Right forelimb (tissue), 1 donor: ENCODE results near the gene CHIA.
A peak's percentile ranks its signal among the peaks of the same experiment; 100 is the strongest.
"Not testable (repeated sequence)": the region's sequence is repeated elsewhere in the genome, so short reads cannot be mapped to it uniquely, and the experiment has no call there.

Experiments used
- DNase-seq: peaks from one replicate; pipeline ENCODE4 v3.0.0-alpha.2; 2018

CHIA gene

DNA sequence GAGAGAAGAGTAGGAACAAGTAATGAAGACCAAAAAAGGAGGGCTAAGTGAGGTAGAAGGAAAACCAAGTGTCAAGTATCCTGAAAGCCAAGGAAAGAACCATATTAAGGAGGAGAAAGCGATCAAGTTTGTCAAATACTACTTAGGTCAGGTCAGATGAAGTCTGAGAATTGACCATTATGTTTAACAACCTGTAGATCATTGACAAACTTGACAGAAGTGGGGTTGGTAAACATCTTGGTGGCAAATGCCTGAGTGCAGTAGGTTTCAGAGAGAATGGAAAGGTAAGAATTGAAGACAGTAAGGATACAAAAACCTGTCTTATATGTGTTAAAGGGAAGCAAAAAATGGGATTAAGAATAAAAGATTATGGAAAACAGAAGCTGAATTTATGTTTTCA lies 3.7 kb upstream of the CHIA start:
- no peak for DNase-seq

- DNase-seq: no peak
Measured at GRCh38 chr1:111289371-111289770, 1.3 kb upstream of the CHIA start.

DNA sequence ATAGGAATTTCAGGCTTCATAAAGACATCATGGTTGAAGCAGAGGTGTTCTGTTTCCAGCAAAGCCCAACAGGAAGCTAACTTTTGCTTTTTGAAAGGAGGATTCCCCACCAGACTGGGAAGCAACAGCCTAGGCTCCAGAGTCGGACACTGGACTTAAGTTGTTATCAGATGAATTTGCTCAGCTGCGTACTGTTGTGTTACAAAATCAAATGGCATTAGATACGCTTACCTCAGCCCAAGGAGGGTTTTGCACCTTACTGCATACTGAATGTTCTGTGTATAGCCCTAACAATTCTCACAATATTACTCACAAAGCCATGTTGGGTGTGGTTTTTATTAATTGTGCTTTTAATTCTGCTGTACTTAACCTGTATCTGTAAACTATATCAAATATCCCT lies 547 bp upstream of the CHIA start:
- no peak for DNase-seq

DNA sequence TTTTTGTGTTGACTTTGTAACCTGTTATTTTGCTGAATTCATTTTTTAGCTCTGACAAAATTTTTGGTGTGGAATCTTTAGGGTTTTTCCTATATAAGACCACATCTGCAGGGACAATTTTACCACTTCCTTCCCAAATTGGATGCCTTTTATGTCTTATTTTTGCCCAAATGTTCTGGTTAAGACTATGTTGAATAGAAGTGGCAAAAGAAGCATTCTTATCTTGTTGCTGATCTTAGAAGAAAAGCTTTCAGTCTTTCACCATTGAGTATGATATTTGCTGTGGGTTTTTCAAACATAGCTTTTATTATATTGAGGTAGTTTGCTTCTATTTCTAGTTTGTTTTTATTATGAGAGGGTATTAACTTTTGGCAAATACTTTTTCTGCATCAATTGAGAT lies 3.7 kb downstream of the CHIA start:
- DNase-seq: no peak

DNA sequence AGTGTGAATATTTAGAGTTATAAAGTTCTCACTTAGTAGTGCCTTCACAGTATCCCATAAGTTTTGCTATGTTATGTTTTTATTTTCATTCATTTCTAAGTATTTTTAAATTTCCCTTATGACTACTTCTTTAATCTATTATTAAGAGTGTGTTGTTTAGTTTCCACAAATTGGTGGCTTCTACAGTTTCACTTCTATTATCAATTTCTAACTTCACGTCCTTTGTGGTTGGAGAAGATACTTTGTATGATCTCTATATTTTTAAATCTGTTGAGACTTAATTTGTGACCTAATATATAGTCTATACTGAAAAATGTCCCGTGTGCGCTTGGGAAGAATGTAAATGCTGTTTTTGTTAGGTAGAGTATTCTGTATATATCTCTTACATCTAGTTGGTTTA lies 11.7 kb downstream of the CHIA start:
- no peak for DNase-seq

DNA sequence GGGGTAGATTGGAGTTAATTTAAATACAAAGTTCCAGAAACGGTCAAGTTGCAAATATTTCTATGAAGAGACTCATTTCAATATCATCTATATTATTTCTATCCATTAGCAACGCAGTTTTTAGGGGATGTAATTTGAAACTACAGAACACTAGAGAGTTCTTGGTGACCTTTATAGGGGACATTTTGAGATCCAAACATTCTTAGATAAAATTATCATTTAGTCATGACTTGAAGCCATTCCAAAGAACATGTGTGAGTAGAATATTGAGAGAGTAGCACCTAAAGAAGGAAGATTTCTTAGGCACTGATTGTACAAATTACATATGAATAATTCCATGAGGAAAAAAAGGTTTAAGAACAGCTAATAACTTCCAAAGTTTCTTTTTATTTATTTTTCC lies 19.0 kb downstream of the CHIA start:
- DNase-seq: no peak

- DNase-seq: no peak
Measured at GRCh38 chr1:111318523-111318922, 27.9 kb downstream of the CHIA start.

DNA sequence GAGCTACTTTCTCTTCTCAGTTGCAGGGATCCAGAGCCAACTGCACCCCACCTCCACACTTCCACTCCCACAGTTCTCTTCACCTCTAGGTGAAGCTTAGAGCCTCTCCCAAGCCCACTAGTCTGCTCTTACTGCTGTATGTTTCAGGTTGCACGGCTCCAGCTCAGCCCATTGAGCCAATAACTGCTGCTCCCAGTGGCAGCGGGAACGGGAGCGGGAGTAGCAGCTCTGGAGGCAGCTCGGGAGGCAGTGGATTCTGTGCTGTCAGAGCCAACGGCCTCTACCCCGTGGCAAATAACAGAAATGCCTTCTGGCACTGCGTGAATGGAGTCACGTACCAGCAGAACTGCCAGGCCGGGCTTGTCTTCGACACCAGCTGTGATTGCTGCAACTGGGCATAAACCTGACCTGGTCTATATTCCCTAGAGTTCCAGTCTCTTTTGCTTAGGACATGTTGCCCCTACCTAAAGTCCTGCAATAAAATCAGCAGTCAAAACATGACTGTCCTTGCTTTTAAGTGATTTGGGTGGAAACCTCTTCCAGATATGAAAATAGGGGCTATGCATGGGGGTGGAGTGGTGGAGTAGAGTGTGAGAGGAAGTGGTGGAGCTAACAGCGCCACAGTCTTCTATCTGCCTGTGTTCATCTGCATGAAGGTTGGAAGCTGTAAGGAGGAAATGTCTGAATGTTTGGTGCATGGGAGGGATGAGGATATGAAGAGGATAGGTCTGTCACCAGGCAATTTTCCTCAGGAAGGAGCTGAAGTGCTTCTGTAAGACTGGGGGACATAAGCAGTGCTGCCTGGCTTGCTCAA lies 29.6 kb downstream of the CHIA start:
- DNase-seq: no peak

- DNase-seq: no peak
Measured at GRCh38 chr1:111323231-111323630, 32.6 kb downstream of the CHIA start.

- no peak for DNase-seq
Measured at GRCh38 chr1:111332190-111332589, 41.5 kb downstream of the CHIA start.

DNA sequence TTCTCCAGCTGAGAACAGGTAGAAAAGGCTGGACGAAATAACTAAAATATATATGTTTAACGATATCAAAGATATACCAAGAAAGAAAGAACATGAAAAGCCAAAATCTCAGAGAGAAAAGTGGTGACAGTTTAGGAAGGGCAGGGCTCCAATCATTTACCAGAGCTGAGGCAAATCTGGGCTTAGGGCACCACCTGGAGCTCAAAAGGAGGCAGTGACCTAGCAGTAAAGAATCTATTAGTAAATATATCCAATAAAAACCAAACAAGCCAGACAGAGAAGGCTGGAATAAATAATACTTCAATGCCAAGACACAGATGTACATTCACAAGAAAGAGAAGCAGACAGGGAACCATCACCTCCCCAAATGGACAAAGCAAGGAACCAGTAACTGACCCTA lies 43.5 kb downstream of the CHIA start:
- no peak for DNase-seq

DNA sequence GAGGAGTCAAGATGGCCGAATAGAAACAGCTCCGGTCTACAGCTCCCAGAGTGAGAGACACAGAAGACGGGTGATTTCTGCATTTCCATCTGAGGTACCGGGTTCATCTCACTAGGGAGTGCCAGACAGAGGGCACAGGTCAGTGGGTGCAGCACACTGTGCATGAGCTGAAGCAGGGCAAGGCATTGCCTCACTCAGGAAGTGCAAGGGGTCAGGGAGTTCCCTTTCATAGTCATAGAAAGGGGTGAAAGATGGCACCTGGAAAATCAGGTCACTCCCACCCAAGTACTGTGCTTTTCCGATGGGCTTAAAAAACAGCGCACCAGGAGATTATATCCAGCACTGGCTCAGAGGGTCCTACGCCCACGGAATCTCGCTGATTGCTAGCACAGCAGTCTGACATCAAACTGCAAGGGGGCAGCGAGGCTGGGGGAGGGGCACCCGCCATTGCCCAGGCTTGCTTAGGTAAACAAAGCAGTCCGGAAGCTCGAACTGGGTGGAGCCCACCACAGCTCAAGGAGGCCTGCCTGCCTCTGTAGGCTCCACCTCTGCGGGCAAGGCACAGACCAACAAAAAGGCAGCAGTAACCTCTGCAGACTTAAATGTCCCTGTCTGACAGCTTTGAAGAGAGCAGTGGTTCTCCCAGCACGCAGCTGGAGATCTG lies 44.7 kb downstream of the CHIA start:
- not testable (repeated sequence) for DNase-seq

DNA sequence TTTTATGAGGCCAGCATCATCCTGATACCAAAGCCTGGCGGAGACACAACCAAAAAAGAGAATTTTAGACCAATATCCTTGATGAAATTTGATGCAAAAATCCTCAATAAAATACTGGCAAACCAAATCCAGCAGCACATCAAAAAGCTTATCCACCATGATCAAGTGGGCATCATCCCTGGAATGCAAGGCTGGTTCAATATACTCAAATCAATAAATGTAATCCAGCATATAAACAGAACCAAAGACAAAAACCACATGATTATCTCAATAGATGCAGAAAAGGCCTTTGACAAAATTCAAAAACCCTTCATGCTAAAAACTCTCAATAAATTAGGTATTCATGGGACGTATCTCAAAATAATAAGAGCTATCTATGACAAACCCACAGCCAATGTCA lies 48.2 kb downstream of the CHIA start:
- not testable (repeated sequence) for DNase-seq

GRCh38 chr1:111346089-111346885 lies 55.6 kb downstream of the CHIA start:
- peak; percentile 84 for DNase-seq

DNA sequence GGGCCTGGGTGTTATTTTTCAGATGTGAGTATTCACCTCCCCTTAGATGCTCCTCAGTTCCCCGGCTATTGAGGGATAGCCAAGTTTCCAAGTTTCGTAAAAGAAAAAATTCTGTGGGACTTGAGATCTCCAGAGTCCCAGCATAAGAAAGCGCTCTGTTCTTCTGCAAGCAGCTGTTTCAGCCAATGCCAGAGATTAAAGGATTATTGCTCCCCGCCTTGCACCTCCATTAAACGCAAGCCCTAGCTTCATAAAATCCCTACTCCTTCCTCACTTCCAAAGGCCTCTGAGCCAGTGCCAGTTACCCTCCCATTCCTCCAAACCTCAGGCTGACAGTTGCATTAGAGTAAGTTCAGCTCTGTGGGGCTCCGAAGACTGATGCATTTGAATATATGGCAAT lies 56.4 kb downstream of the CHIA start:
- DNase-seq: no peak

DNA sequence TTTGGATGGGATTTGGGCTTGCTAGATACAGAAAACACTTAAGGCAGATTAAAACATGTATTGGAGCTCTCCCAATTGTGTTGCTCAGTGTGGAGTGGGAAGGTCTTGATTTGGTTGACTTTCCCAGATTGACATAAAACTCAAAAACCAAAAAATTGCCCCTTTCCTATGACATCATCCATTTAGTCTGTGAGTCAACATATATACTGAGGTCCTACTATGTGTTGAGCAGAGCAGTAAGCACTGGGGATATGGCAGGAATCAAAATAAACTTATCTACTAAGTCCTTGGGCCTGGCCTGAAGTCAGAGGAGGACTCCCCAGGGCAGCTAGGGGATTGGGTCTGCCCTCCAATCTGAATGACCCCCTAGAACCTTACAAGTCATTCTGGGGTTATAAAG lies 61.0 kb downstream of the CHIA start:
- DNase-seq: no peak

DNA sequence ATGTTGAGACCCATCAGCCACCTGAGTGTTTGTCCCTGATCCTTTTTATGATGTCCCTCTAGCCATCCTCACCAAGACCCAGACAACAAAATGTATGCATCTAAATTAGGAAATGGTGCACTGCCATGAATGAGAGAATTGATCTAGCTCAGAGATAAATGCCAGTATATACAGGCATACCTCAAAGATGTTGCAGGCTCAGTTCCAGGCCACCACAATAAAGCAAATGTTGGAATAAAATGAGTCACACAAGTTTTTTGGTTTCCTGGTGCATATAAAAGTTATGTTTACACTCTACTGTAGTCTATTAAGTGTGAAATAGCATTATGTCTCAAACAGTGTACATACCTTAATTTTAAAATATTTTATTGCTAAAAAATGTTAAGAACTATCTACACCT lies 63.9 kb downstream of the CHIA start:
- DNase-seq: no peak

GRCh38 chr1:111358964-111359363 lies 68.3 kb downstream of the CHIA start:
- DNase-seq: no peak

GRCh38 chr1:111359376-111359775 lies 68.7 kb downstream of the CHIA start:
- DNase-seq: no peak

DNA sequence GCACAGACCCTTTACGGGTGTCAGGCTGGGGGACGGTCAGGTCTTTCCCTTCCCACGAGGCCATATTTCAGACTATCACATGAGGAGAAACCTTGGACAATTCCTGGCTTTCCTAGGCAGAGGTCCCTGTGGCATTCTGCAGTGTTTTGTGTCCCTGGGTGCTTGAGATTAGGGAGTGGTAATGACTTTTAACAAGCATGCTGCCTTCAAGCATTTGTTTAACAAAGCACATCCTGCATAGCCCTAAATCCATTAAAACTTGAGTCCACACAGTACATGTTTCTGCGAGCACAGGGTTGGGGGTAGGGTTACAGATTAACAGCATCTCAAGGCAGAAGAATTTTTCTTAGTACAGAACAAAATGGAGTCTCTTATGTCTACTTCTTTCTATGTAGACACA lies 69.6 kb downstream of the CHIA start:
- DNase-seq: not testable (repeated sequence)

- DNase-seq: no peak
Measured at GRCh38 chr1:111361761-111362160, 71.1 kb downstream of the CHIA start.

- DNase-seq: no peak
Measured at GRCh38 chr1:111364690-111365089, 74.0 kb downstream of the CHIA start.

- DNase-seq: no peak
Measured at GRCh38 chr1:111366256-111366655, 75.6 kb downstream of the CHIA start.

DNA sequence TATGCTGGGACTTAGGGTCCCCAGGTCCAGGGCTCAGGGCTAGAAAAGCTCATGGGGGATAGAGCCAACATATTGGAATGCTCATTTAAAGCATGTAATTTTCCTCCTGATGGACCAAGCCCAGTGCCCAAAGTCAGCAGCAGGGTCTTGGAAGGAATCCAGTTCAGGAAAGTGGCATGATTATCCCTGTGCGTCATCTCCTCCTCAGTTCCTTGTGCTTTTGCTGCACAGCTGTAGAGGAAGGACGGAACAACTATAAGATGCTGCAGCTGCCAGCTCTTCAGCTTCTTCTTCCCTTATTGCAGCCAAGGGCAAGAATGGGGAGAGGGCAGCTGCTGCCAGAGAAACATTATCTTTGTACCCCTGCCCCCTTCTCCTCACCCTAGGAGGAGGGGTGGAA lies 78.5 kb downstream of the CHIA start:
- DNase-seq: no peak
